Panc1 (cell line): ENCODE data around the gene MEIOSIN. TPM values are rescaled to one million over a fixed set of nuclear protein-coding genes. Genes with fewer than 3 reads are reported as not detected.

Experiments used
- ATAC-seq: fragments of 200-7000 bp; cut with Tn5 transposase; 2 replicates; pipeline ENCODE4 v1.9.1; 2020; ENCODE audit warnings: mild to moderate bottlenecking, moderate library complexity
- BruUV-seq: library from RNA; stranded (reverse); fragments of 400-500 nt; replicated peaks from 2 replicates; lab custom pipeline; 2021; lab: Mats Ljungman, UMichigan
- CTCF ChIA-PET: fragments of 300-600 bp; sonication (Branson Sonifier 250); formaldehyde crosslinking; loops from one replicate; lab custom pipeline; 2022; ENCODE audit warnings: antibody characterized with exemption; lab: Charles Lee
- POLR2A ChIA-PET: fragments of 300-600 bp; sonication (Branson Sonifier 250); formaldehyde crosslinking; loops from one replicate; lab custom pipeline; 2022; ENCODE audit warnings: antibody characterized with exemption; lab: Charles Lee
- DNase-seq: peaks from one replicate; pipeline ENCODE4 v3.0.0-alpha.2; 2010; ENCODE audit warnings: low read depth, low spot score
- H3K27ac ChIP-seq: 2 replicates; pipeline ENCODE4 v1.5.1; 2011; ENCODE audit warnings: mild to moderate bottlenecking, low read length, inconsistent platforms
- H3K27me3 ChIP-seq: fragments of 200-500 bp; sonication (Bioruptor generic); 2 replicates; pipeline ENCODE4 v1.6.0; 2014; ENCODE audit warnings: low read length, inconsistent platforms; ENCODE audit not compliant: control insufficient read depth, insufficient read depth
- H3K36me3 ChIP-seq: fragments of 200-500 bp; sonication (Bioruptor generic); 2 replicates; pipeline ENCODE4 v1.5.1; 2014; ENCODE audit warnings: inconsistent platforms, mild to moderate bottlenecking, low read length, moderate library complexity; ENCODE audit not compliant: control insufficient read depth, insufficient read depth
- H3K4me1 ChIP-seq: 2 replicates; pipeline ENCODE4 v1.5.1; 2011; ENCODE audit warnings: inconsistent platforms, mild to moderate bottlenecking, low read length, moderate library complexity; ENCODE audit not compliant: control insufficient read depth, insufficient read depth
- H3K4me3 ChIP-seq, 2 experiments: 2 replicates each; pipeline ENCODE4 v1.5.1; 2011 to 2012; ENCODE audit warnings: low read depth in 2 of 2, low read length in 2 of 2, mild to moderate bottlenecking in 2 of 2, inconsistent platforms in 1 of 2, moderate library complexity in 1 of 2
- H3K9me3 ChIP-seq: fragments of 200-500 bp; sonication (Bioruptor generic); 2 replicates; pipeline ENCODE4 v1.5.1; 2014; ENCODE audit warnings: low read depth, mild to moderate bottlenecking, inconsistent platforms, low read length, moderate library complexity; ENCODE audit not compliant: control insufficient read depth, insufficient read depth
- POLR2AphosphoS5 ChIP-seq: IDR thresholded peaks from 2 replicates; pipeline ENCODE4 v1.6.1; 2012; ENCODE audit warnings: mild to moderate bottlenecking, low read depth, low read length, moderate library complexity
- SIN3A ChIP-seq: IDR thresholded peaks from 2 replicates; pipeline ENCODE4 v1.6.1; 2012; ENCODE audit warnings: low read depth, mild to moderate bottlenecking, low read length, moderate library complexity, borderline replicate concordance; ENCODE audit not compliant: insufficient read depth
- TCF7L2 ChIP-seq: IDR thresholded peaks from 2 replicates; pipeline ENCODE4 v1.6.1; 2011; ENCODE audit warnings: mild to moderate bottlenecking, low read depth, low read length, inconsistent platforms
- in situ Hi-C: cut with HindIII; loops from 2 replicates; pipeline ENCODE4 v1.10.0; 2016; ENCODE audit warnings: low sequenced_read_pairs, low pct_unique_long_range_greater_than_20kb
- intact Hi-C: fragments of 100-400 bp; cut with micrococcal nuclease; formaldehyde crosslinking; loops from one replicate; pipeline ENCODE4 v1.10.0; 2022; ENCODE audit not compliant: unreplicated experiment
- total RNA-seq: library from RNA; stranded (reverse); gene quantifications from one replicate; pipeline ENCODE4 v1.2.1, GENCODE V29; 2021; ENCODE audit not compliant: unreplicated experiment
- TF ChIP-seq, protein P1 (sequence below): fragments of 450-650 bp; IDR thresholded peaks from 2 replicates; pipeline ENCODE4 v1.5.1; 2017; ENCODE audit warnings: mild to moderate bottlenecking
- TF ChIP-seq, protein P2 (sequence below), 2 experiments: IDR thresholded peaks; 2 replicates each; pipeline ENCODE4 v1.6.1; 2011 to 2012; ENCODE audit warnings: low read depth in 2 of 2, control low read depth in 1 of 2, low read length in 1 of 2, mild to moderate bottlenecking in 1 of 2, moderate library complexity in 1 of 2; ENCODE audit not compliant: insufficient read depth in 1 of 2

MEIOSIN gene
- total RNA-seq, 1 experiment from 2014 or later = not detected

DNA sequence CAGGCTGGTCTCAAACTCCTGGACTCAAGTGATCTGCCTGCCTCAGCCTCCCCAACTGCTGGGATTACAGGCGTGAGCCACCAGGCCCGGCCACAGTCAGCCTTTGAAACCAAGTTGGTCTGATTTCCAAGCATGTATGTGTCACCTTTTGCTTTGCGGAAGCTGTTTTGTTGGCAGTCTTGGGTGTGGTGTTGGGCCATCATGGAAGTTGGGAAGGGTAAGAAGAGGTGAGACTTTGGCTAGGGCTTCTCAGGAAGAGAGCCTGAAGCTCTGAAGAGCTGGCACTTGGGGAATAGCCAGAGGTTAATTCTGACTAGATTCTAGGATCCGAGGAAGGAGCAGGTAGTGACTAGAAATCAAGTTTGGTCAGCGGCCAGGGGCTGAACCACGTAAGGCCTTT is 79.1 kb downstream of the MEIOSIN start:
- no TSS peak for BruUV-seq
- no peaks in the 10 kb centered on the region for H3K36me3 ChIP-seq
- in situ Hi-C loops (no loop called here), intact Hi-C loops (no loop called here)
- H3K9me3 ChIP-seq = no peaks in the 10 kb centered on the region
- ChIA-PET POLR2A (no interaction called here), CTCF (no interaction called here)
- peaks cover 4% of the 10 kb centered on the region; the same call in 1 of the 2 replicates for H3K4me1 ChIP-seq
- TF ChIP-seq, protein P1, sequence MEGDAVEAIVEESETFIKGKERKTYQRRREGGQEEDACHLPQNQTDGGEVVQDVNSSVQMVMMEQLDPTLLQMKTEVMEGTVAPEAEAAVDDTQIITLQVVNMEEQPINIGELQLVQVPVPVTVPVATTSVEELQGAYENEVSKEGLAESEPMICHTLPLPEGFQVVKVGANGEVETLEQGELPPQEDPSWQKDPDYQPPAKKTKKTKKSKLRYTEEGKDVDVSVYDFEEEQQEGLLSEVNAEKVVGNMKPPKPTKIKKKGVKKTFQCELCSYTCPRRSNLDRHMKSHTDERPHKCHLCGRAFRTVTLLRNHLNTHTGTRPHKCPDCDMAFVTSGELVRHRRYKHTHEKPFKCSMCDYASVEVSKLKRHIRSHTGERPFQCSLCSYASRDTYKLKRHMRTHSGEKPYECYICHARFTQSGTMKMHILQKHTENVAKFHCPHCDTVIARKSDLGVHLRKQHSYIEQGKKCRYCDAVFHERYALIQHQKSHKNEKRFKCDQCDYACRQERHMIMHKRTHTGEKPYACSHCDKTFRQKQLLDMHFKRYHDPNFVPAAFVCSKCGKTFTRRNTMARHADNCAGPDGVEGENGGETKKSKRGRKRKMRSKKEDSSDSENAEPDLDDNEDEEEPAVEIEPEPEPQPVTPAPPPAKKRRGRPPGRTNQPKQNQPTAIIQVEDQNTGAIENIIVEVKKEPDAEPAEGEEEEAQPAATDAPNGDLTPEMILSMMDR = no peak
- TF ChIP-seq POLR2AphosphoS5 = no peak
- TF ChIP-seq SIN3A = no peak
- TF ChIP-seq, protein P2, sequence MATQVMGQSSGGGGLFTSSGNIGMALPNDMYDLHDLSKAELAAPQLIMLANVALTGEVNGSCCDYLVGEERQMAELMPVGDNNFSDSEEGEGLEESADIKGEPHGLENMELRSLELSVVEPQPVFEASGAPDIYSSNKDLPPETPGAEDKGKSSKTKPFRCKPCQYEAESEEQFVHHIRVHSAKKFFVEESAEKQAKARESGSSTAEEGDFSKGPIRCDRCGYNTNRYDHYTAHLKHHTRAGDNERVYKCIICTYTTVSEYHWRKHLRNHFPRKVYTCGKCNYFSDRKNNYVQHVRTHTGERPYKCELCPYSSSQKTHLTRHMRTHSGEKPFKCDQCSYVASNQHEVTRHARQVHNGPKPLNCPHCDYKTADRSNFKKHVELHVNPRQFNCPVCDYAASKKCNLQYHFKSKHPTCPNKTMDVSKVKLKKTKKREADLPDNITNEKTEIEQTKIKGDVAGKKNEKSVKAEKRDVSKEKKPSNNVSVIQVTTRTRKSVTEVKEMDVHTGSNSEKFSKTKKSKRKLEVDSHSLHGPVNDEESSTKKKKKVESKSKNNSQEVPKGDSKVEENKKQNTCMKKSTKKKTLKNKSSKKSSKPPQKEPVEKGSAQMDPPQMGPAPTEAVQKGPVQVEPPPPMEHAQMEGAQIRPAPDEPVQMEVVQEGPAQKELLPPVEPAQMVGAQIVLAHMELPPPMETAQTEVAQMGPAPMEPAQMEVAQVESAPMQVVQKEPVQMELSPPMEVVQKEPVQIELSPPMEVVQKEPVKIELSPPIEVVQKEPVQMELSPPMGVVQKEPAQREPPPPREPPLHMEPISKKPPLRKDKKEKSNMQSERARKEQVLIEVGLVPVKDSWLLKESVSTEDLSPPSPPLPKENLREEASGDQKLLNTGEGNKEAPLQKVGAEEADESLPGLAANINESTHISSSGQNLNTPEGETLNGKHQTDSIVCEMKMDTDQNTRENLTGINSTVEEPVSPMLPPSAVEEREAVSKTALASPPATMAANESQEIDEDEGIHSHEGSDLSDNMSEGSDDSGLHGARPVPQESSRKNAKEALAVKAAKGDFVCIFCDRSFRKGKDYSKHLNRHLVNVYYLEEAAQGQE (IDR thresholded peaks at IDR 0.05; ENCODE audit: insufficient read depth in 1 of 2, low read depth in 2 of 2, low read length in 1 of 2) = no peak
- no peak for TF ChIP-seq TCF7L2
- H3K4me3 ChIP-seq = no peak overlapping the region
- H3K27ac ChIP-seq = no peak overlapping the region
- ATAC-seq (no peak), DNase-seq (no peak)
- H3K27me3 ChIP-seq = no peaks in the 10 kb centered on the region

Other genes with a start within 250 kb of the MEIOSIN start
- 15.6 TPM for gene RTN2, start 236.4 kb upstream of the MEIOSIN start, total RNA-seq
- 3.3 TPM for gene PPM1N, start 235.0 kb upstream of the MEIOSIN start, total RNA-seq
- 101 TPM for gene VASP, start 226.0 kb upstream of the MEIOSIN start, total RNA-seq
- 20.3 TPM for gene OPA3, start 148.6 kb upstream of the MEIOSIN start, total RNA-seq
- 0.23 TPM for gene GPR4, start 131.2 kb upstream of the MEIOSIN start, total RNA-seq
- 32.7 TPM for gene EML2, start 94.0 kb upstream of the MEIOSIN start, total RNA-seq
- gene GIPR, start 65.2 kb upstream of the MEIOSIN start, total RNA-seq = 2.0 TPM
- gene SNRPD2, start 41.5 kb upstream of the MEIOSIN start, total RNA-seq = 496 TPM
- gene QPCTL, start 40.8 kb upstream of the MEIOSIN start, total RNA-seq = 19.4 TPM
- 25.1 TPM for gene FBXO46, start 2.5 kb upstream of the MEIOSIN start, total RNA-seq
- gene SIX5, start 35.8 kb downstream of the MEIOSIN start, total RNA-seq = 38.7 TPM
- gene DMPK, start 49.1 kb downstream of the MEIOSIN start, total RNA-seq = 119 TPM
- 64.6 TPM for gene DMWD, start 59.4 kb downstream of the MEIOSIN start, total RNA-seq
- gene RSPH6A, start 81.9 kb downstream of the MEIOSIN start, total RNA-seq = not detected
- gene SYMPK, start 129.7 kb downstream of the MEIOSIN start, total RNA-seq = 47.7 TPM
- 0.26 TPM for gene FOXA3, start 130.9 kb downstream of the MEIOSIN start, total RNA-seq
- 21.9 TPM for gene IRF2BP1, start 152.7 kb downstream of the MEIOSIN start, total RNA-seq
- 11.1 TPM for gene MYPOP, start 169.2 kb downstream of the MEIOSIN start, total RNA-seq
- not detected for gene NANOS2, start 181.3 kb downstream of the MEIOSIN start, total RNA-seq
- gene NOVA2, start 240.4 kb downstream of the MEIOSIN start, total RNA-seq = 0.44 TPM